Natural killer cell (primary cell): ENCODE data around the gene CDH13. TPM values are rescaled to one million over a fixed set of nuclear protein-coding genes. Genes with fewer than 3 reads are reported as not detected.

Experiments used
- ATAC-seq, 3 donors: fragments of 150-1000 bp in 2 of 3; fragments of 200-7000 bp in 1 of 3; cut with Tn5 transposase; 1 replicate in 1 of 3; 2 replicates in 2 of 3; pipeline ENCODE4 v1.10.0; 2021; ENCODE audit warnings: mild to moderate bottlenecking in 2 of 3, moderate library complexity in 2 of 3
- DNase-seq, 2 donors: peaks; one replicate each; pipeline versions ENCODE4 v3.0.0 to v3.0.0-alpha.2; 2013 to 2021; ENCODE audit warnings: mixed read lengths in 1 of 2
- H3K27ac ChIP-seq: one replicate; pipeline ENCODE4 v1.5.1; 2013; ENCODE audit warnings: mild to moderate bottlenecking, low read length
- H3K27me3 ChIP-seq: one replicate; pipeline ENCODE4 v1.6.1; 2013; ENCODE audit warnings: low read length; ENCODE audit not compliant: control insufficient read depth, insufficient read depth
- H3K36me3 ChIP-seq: one replicate; pipeline ENCODE4 v1.6.1; 2013; ENCODE audit warnings: low read length; ENCODE audit not compliant: control insufficient read depth, insufficient read depth
- H3K4me1 ChIP-seq: one replicate; pipeline ENCODE4 v1.6.1; 2013; ENCODE audit warnings: low read length; ENCODE audit not compliant: control insufficient read depth, insufficient read depth
- H3K4me3 ChIP-seq: one replicate; pipeline ENCODE4 v1.5.1; 2013; ENCODE audit warnings: low read length
- H3K9me3 ChIP-seq: one replicate; pipeline ENCODE4 v1.6.1; 2013; ENCODE audit warnings: low read length; ENCODE audit not compliant: control insufficient read depth, insufficient read depth
- H3K27ac Mint-ChIP-seq, 2 donors: one replicate each; pipeline ENCODE4 v1.8.0; 2022; ENCODE audit warnings: mild to moderate bottlenecking in 2 of 2, mixed read lengths in 2 of 2, moderate library complexity in 1 of 2
- H3K27me3 Mint-ChIP-seq, 2 donors: one replicate each; pipeline ENCODE4 v1.8.0; 2022; ENCODE audit warnings: low read depth in 2 of 2, mixed read lengths in 2 of 2
- H3K36me3 Mint-ChIP-seq: one replicate; pipeline ENCODE4 v1.8.0; 2022; ENCODE audit warnings: mixed read lengths
- H3K4me1 Mint-ChIP-seq, 2 donors: one replicate each; pipeline ENCODE4 v1.8.0; 2022; ENCODE audit warnings: mixed read lengths in 2 of 2
- H3K4me3 Mint-ChIP-seq: one replicate; pipeline ENCODE4 v1.8.0; 2022; ENCODE audit warnings: mild to moderate bottlenecking, moderate library complexity, mixed read lengths
- H3K9me3 Mint-ChIP-seq, 2 donors: one replicate each; pipeline ENCODE4 v1.8.0; 2022; ENCODE audit warnings: mixed read lengths in 2 of 2
- CTCF ChIP-seq: fragments of 200-600 bp; IDR thresholded peaks from one replicate; pipeline ENCODE4 v1.8.0; 2022; ENCODE audit warnings: antibody characterized with exemption
- WGBS: methylation state at CpG from one replicate; pipeline ENCODE4 v1.1.7; 2013; ENCODE audit warnings: missing lambda C conversion rate; ENCODE audit not compliant: insufficient coverage; 5-methylcytosine and 5-hydroxymethylcytosine counted together
- intact Hi-C: fragments of 100-400 bp; cut with micrococcal nuclease; formaldehyde crosslinking; loops from one replicate; pipeline ENCODE4 v1.14.2; 2022
- total RNA-seq, 4 donors: library from RNA; stranded (reverse); fragments of 120-200 nt in 1 of 4; gene quantifications; one replicate each; pipeline versions ENCODE4 v1.2.3 to v1.2.4, GENCODE V29; 2013 to 2022

The CDH13 gene
- total RNA-seq, 3 donors from 2014 or later (not counting 1 experiment from before 2014, with no cell fraction given) = not detected

GRCh38 chr16:83312718-83313245, 686.0 kb downstream of the CDH13 start:
- no peak for ATAC-seq
- no peak overlapping the region for H3K27ac Mint-ChIP-seq
- no peak overlapping the region for H3K4me3 Mint-ChIP-seq
- H3K9me3 Mint-ChIP-seq = peaks cover 0 to 3% of the 10 kb centered on the region in 2 donors
- WGBS = 93% methylated on average over 1 of the region's 1 CpG
- H3K27me3 Mint-ChIP-seq = peaks cover 3 to 26% of the 10 kb centered on the region in 2 donors
- H3K27me3 ChIP-seq = no peaks in the 10 kb centered on the region
- no peaks in the 10 kb centered on the region for H3K4me1 ChIP-seq
- no peaks in the 10 kb centered on the region for H3K36me3 Mint-ChIP-seq
- no peak overlapping the region for H3K4me3 ChIP-seq
- no peaks in the 10 kb centered on the region for H3K4me1 Mint-ChIP-seq
- H3K9me3 ChIP-seq = no peaks in the 10 kb centered on the region
- H3K27ac ChIP-seq = no peak overlapping the region
- no peaks in the 10 kb centered on the region for H3K36me3 ChIP-seq
- intact Hi-C loops = no loop called here
- no peak for DNase-seq
- TF ChIP-seq CTCF = no peak

GRCh38 chr16:83315271-83315670, 688.5 kb downstream of the CDH13 start:
- ATAC-seq = no peak
- H3K4me1 Mint-ChIP-seq = no peaks in the 10 kb centered on the region
- TF ChIP-seq CTCF = no peak
- no peak overlapping the region for H3K27ac Mint-ChIP-seq
- H3K9me3 ChIP-seq = no peaks in the 10 kb centered on the region
- DNase-seq = no peak
- no peaks in the 10 kb centered on the region for H3K36me3 Mint-ChIP-seq
- H3K4me3 ChIP-seq = no peak overlapping the region
- peaks cover 3 to 21% of the 10 kb centered on the region in 2 donors for H3K27me3 Mint-ChIP-seq
- no peaks in the 10 kb centered on the region for H3K36me3 ChIP-seq
- H3K27ac ChIP-seq = no peak overlapping the region
- H3K9me3 Mint-ChIP-seq = peaks cover 0 to 3% of the 10 kb centered on the region in 2 donors
- no peaks in the 10 kb centered on the region for H3K27me3 ChIP-seq
- H3K4me1 ChIP-seq = no peaks in the 10 kb centered on the region
- no CpG with 5 or more reads among the region's 2 CpGs for WGBS
- intact Hi-C loops = no loop called here
- H3K4me3 Mint-ChIP-seq = no peak overlapping the region

GRCh38 chr16:83316458-83316857, 689.7 kb downstream of the CDH13 start:
- Histone ChIP-seq H3K4me3 (no peak overlapping the region), H3K27me3 (no peaks in the 10 kb centered on the region), H3K9me3 (no peaks in the 10 kb centered on the region), H3K27ac (no peak overlapping the region), H3K4me1 (no peaks in the 10 kb centered on the region), H3K36me3 (no peaks in the 10 kb centered on the region)
- Mint-ChIP-seq H3K9me3 (peaks cover 0 to 3% of the 10 kb centered on the region in 2 donors), H3K4me3 (no peak overlapping the region), H3K27me3 (peaks cover 0 to 14% of the 10 kb centered on the region in 2 donors), H3K27ac (no peak overlapping the region), H3K36me3 (no peaks in the 10 kb centered on the region), H3K4me1 (no peaks in the 10 kb centered on the region)
- WGBS = 88% methylated on average over 3 of the region's 3 CpGs
- DNase-seq (no peak), ATAC-seq (no peak)
- intact Hi-C loops = no loop called here
- no peak for TF ChIP-seq CTCF

GRCh38 chr16:83318390-83318789, 691.6 kb downstream of the CDH13 start:
- H3K4me1 Mint-ChIP-seq = no peaks in the 10 kb centered on the region
- H3K27me3 Mint-ChIP-seq = peaks cover 0 to 14% of the 10 kb centered on the region in 2 donors
- H3K27ac ChIP-seq = no peak overlapping the region
- H3K9me3 ChIP-seq = no peaks in the 10 kb centered on the region
- H3K9me3 Mint-ChIP-seq = peaks cover 0 to 3% of the 10 kb centered on the region in 2 donors
- no peak for ATAC-seq
- H3K36me3 Mint-ChIP-seq = no peaks in the 10 kb centered on the region
- H3K4me3 ChIP-seq = no peak overlapping the region
- 80% methylated on average over 7 of the region's 7 CpGs for WGBS
- intact Hi-C loops = no loop called here
- no peak overlapping the region for H3K4me3 Mint-ChIP-seq
- DNase-seq = no peak
- no peaks in the 10 kb centered on the region for H3K4me1 ChIP-seq
- no peaks in the 10 kb centered on the region for H3K36me3 ChIP-seq
- no peak overlapping the region for H3K27ac Mint-ChIP-seq
- H3K27me3 ChIP-seq = no peaks in the 10 kb centered on the region
- no peak for TF ChIP-seq CTCF
